ENCODE results near the gene PHACTR1.

PHACTR1 gene

DNA sequence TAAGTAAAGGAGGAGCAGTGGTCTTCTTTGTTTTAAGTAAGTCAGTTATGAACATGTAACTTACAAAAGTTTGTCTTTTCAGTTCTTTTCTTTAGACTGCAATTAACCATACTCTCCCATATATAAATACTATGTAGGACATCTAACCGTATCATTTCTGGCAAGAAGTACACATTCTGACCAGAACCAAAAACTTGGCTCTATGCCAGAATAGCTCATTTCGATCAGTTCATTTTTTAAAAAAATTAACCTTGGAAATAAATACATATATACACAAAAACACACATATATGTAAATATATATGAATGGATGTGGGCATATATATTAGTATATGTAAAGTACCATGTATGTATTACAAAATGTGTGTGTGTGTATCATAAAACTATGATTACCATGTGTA, 145.0 kb downstream of the PHACTR1 start:
- TF ChIP-seq CTCF (IDR thresholded peaks at IDR 0.05; ENCODE audit: low read depth, low read length, missing control alignments): no peak
- no peak overlapping the region for H3K4me3 ChIP-seq (replicated peaks; ENCODE audit: low read depth, low read length)
- DNase-seq (ENCODE audit: extremely low read depth, low read depth): no peak

DNA sequence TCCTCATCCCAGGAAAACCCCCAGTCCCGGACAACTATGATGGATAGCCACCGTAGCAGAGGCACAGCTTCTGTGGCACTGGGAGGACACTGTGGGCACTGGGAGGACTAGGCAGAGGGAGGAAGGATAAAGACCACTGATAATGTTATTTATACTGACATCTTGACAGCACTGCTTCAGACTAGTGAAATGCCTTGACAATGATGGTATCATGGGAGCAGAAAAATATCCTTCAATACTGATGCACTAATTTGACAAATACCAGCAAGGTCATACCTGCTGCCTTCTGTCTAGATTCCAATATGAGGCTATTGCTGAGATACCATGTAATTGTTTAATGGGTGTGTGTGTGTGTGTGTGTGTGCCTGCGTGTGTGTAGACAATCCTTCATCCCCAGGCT, 148.6 kb downstream of the PHACTR1 start:
- no peak overlapping the region for H3K4me3 ChIP-seq (replicated peaks; ENCODE audit: low read depth, low read length)
- no peak for DNase-seq (ENCODE audit: extremely low read depth, low read depth)
- TF ChIP-seq CTCF (IDR thresholded peaks at IDR 0.05; ENCODE audit: low read depth, low read length, missing control alignments): no peak

DNA sequence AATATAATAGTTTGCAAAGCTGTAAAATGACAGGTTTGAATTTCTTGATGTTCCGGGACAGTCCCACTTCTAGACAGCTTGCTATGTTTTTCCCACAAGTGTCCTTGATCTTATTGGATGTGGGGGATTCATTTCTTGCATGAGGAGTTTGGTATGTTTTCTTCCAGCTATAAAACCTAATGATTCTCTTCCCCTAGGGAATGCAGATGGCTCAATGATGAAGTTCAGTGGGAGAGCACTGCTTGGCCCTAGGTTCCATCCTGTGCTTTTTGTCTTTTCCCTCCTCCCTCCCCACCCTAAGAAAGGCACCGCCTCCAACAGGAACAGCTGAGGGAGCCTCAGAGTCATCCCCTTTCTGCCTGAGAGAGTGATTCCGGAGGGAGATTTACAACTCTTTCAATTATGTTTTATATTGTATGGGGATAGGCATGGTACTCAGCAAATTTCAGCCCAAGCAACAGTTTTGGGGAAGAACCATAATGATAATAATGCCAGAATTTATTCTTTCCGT, 149.2 kb downstream of the PHACTR1 start:
- no peak overlapping the region for H3K4me3 ChIP-seq (replicated peaks; ENCODE audit: low read depth, low read length)
- TF ChIP-seq CTCF (IDR thresholded peaks at IDR 0.05; ENCODE audit: low read depth, low read length, missing control alignments): no peak
- no peak for DNase-seq (ENCODE audit: extremely low read depth, low read depth)

- no peak overlapping the region for H3K4me3 ChIP-seq (replicated peaks; ENCODE audit: low read depth, low read length)
- no peak for DNase-seq (ENCODE audit: extremely low read depth, low read depth)
- TF ChIP-seq CTCF (IDR thresholded peaks at IDR 0.05; ENCODE audit: low read depth, low read length, missing control alignments): no peak
Observed at GRCh38 chr6:12866422-12867029, 150.0 kb downstream of the PHACTR1 start.

GRCh38 chr6:12869816-12870432, 153.4 kb downstream of the PHACTR1 start:
- no peak overlapping the region for H3K4me3 ChIP-seq (replicated peaks; ENCODE audit: low read depth, low read length)
- no peak for DNase-seq (ENCODE audit: extremely low read depth, low read depth)
- TF ChIP-seq CTCF (IDR thresholded peaks at IDR 0.05; ENCODE audit: low read depth, low read length, missing control alignments): no peak

DNA sequence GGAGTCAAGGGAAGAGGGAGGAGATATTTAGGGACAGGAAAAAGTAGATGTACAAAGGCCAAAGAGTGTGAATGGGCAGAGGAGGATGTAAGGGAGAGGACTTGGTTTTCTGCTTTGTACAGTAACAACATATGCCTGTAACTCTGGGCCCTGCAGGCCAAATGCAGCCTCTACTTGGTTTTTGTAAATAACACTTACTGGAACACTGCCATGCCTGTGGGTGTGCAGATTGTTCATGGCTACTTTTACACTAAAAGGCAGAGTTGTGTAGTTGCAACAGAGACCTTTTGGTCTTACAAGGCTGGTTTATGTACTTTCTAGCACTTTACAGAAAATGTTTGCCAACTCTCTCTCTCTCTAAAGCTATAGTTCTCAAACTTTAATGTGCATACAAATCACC, 157.1 kb downstream of the PHACTR1 start:
- no peak for TF ChIP-seq CTCF (IDR thresholded peaks at IDR 0.05; ENCODE audit: low read depth, low read length, missing control alignments)
- no peak for DNase-seq (ENCODE audit: extremely low read depth, low read depth)
- no peak overlapping the region for H3K4me3 ChIP-seq (replicated peaks; ENCODE audit: low read depth, low read length)
